CD4-positive, alpha-beta T cell treated with Interleukin-21 for 1 hour (primary cell): ENCODE measurements around the gene SYNE2.
"Not testable (repeated sequence)": the region's sequence is repeated elsewhere in the genome, so short reads cannot be mapped to it uniquely, and the experiment has no call there.

ENCODE experiments used
- DNase-seq: peaks from one replicate; pipeline ENCODE4 v3.0.0-alpha.2; 2020

The SYNE2 gene

DNA sequence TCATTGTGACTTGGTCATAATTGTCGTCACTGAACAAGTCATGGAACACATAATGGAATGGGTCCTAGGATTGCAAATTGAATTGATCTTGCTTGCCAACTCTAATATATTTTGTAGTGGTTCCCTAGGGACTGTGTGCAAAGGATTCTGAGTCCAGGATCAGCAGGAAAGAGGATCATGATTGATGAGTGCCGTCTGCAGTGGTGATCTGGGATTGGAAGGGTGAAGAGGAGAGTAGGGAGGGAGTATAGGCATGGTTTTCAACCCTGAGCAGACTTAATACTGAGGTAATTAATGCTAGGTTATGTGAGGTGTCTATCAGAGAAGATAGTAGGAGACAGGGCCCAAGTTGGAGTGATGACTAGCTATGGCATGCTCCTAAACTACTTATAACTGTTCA is 272.5 kb downstream of the SYNE2 start:
- DNase-seq: no peak

DNA sequence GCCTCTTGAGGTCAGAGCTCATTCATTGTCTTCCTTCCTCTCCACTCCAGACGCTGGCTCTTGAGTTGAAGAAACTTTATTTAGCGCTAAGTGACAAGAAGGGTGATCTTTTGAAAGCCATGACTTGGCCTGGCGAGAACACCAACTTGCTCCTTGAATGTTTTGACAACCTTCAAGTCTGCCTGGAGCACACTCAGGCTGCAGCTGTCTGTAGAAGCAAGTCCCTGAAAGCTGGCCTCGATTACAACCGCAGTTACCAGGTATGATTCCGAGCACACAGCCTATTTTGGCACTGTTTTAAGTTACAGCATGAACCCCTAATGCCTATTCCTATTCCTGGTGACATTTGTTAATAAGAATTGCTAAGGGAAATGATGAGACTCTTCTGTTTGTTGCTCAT is 273.7 kb downstream of the SYNE2 start:
- DNase-seq: no peak

DNA sequence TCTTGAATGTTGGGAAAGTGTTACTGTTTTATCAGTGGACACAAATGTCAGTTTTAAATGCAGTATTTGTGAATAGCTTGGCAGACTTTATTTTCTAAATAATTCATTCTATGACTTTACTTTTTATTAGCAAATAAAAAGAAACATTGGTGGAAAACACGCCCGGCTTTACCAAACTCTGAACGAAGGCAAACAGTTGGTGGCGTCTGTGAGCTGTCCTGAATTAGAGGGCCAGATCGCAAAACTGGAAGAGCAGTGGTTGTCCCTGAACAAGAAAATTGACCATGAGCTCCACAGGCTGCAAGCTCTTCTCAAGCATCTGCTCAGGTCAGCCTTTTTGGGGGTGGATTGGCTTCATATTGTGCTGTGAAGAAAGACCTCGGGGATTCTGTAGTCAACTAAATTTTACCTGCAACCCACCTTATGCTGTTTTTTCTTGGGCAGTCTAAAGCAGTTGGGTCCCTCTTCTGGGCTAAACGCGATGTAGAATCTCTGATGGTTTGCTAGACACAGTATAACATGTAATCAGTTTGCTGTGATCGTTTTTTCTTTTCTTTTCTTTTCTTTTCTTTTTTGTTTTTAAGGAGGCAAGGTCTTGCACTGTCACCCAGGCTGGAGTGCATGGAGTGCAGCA is 285.0 kb downstream of the SYNE2 start:
- DNase-seq: no peak

DNA sequence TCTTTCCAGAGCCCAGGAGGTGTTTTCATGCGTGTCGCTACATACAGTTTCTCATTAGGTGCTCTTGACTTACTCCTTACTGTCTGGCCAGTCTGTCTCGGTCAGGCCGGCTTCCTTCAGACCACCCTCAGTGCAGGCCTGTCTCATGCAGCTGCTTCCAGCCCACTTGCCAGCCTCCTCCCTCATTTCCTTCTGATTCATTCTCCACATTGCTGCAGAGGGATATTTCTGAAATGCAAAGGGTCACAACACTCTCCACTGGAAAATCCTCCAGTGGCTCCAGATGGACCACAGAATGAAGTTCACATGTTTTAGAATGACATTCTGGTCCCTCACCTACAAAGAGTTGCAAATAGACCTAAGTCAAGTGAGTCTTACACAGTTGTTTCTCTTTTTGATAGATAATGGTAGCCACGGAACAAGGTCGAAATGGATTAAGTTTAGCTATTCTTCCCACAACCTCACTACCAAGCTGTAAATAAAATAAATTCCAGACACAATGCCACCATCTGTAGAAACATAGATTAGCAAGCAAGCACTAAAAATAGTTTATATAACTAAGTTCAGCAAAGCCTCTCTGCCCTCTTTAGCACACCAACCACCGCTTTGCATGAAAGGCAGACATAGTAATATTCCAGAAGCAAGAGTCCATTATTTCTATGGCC is 294.5 kb downstream of the SYNE2 start:
- DNase-seq: no peak

DNA sequence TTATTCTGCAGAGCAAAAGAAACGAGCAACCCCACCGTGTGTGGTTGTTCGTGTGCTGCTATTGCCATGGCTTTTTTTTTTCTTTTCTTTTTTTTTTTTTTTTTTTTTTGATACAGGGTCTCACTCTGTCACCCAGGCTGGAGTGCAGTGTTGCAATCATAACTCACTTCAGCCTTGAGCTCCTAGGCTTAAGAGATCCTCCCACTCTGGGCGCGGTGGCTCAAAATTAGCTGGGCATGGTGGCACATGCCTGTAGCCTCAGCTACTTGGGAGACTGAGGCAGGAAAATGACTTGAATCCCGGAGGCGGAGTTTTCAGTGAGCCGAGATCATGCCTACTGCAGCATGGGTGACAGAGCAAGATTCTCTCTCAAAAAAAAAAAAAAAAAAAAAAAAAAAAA is 297.1 kb downstream of the SYNE2 start:
- DNase-seq: no peak

DNA sequence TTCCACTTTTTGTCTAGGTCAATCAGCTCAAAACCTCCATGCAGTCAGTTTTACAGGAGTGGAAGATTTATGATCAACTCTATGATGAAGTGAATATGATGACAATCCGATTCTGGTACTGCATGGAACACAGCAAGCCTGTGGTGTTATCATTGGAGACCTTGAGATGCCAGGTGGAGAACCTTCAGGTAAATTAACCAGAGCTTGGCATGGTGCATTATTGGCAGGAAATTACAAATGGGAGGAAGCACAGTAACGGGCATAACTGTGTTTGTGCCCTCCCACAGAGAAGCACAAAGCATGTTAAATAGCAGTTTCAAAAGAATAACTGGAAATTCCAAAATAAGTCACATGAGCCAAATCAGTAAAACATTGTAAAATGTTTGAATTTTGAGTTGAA is 305.8 kb downstream of the SYNE2 start:
- DNase-seq: no peak

DNA sequence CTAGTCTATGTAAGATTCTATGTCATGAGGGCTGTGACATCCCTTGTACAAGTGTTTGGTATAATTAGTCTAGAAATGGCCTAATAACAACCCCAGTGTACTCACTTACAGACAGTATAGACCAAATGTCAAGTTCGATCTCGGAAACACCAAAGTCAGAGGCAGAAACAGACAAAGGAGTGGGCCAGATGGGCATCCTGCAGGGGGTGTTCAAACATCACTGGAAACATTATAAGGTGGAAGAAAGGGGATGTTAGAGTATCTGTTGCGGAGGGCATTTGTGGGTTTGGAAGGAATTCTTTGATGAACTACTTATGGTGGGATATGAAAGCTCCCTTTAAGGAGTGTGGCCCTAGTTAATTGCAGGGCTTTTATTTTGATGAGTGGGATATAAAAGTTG is 306.8 kb downstream of the SYNE2 start:
- no peak for DNase-seq

DNA sequence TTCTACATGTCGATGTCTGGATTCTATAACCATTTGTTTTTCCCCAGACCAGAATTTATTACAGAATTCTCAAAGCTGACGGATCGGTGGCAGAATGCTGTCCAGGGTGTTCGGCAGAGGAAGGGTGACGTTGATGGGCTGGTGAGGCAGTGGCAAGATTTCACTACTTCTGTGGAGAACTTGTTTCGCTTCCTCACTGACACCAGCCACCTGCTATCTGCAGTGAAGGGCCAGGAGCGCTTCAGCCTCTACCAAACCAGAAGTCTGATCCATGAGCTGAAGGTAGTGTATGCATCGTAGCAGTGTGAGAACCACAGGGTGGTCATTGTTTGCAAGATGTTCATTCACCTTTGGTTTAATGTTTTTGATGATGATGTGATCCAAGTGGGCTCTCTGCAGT is 317.4 kb downstream of the SYNE2 start:
- no peak for DNase-seq

DNA sequence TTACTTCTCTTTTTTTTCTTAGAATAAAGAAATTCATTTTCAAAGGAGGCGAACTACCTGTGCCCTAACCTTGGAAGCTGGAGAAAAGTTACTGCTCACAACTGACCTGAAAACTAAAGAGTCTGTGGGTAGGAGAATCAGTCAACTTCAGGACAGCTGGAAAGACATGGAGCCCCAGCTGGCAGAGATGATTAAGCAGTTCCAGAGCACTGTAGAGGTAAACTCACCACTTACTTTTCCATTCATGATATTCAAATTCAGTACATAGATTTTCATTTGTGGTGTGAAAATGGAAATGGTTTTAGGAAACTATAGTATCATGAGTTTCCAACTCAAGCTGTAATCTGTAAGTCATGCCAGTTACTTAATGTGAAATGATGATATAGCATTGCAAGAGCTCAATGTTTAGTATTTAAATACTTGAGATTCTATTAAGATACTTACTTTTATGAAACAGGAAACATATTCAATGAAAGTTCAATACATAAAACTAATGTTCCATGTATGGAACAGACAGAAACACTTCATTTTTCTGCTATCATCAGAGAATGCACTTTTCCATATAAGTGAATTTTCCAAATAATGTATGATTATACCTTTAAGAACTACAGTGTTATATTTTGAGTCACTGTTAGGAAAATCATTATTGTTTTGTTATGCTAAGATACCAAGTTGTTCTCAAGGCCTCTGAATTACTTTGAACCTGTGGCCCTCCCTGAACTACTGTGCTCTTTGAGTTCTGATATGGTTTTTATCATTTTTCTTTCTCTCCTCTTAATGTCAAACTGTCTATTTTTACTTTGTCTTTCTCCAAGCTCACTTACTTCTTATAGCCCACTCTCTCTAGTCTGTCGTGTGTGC is 322.3 kb downstream of the SYNE2 start:
- no peak for DNase-seq

DNA sequence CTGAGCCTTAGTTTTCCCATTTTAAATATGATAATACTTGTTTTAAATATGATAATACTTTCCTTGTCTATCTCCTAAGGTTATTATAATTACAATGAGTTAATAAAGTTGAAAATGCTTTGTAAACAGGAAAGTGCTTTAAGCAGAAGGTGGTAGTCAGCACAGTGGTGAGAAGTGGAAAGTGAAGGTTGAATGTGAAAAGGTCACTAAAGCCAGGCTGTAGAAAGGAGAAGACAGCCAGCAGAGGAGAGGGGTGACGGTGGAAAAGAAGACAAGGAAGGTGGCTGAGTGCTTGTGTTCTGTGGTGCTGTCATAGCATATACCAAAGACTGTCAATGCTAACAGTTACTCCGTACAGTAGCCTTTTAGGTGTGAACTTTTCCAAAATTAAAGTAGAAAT is 323.5 kb downstream of the SYNE2 start:
- no peak for DNase-seq

DNA sequence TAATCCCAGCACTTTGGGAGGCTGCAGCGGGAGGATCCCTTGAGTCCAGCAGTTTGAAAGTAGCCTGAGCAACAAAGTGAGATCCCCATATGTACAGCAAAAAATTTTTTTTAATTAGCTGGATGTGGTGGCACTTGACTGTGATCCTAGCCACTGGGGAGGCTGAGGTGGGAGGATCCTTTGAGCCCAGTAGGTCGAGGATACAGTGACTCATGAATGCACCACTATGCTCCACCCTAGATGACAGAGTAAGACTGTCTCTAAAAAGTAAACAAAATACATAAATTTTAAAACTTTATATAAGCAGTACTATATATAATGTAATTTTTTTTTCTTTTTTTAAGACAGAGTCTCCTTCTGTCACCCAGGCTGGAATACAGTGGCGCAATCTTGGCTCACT is 326.0 kb downstream of the SYNE2 start:
- no peak for DNase-seq

DNA sequence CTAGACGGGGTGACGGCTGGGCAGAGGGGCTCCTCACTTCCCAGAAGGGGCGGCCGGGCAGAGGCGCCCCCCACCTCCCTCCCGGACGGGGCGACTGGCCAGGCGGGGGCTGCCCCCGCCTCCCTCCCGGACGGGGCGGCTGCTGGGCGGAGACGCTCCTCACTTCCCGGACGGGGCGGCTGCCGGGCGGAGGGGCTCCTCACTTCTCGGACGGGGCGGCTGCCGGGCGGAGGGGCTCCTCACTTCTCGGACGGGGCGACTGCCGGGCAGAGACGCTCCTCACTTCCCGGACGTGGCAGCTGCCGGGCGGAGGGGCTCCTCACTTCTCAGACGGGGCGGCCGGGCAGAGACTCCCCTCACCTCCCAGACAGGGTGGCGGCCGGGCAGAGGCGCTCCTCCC is 330.1 kb downstream of the SYNE2 start:
- not testable (repeated sequence) for DNase-seq

DNA sequence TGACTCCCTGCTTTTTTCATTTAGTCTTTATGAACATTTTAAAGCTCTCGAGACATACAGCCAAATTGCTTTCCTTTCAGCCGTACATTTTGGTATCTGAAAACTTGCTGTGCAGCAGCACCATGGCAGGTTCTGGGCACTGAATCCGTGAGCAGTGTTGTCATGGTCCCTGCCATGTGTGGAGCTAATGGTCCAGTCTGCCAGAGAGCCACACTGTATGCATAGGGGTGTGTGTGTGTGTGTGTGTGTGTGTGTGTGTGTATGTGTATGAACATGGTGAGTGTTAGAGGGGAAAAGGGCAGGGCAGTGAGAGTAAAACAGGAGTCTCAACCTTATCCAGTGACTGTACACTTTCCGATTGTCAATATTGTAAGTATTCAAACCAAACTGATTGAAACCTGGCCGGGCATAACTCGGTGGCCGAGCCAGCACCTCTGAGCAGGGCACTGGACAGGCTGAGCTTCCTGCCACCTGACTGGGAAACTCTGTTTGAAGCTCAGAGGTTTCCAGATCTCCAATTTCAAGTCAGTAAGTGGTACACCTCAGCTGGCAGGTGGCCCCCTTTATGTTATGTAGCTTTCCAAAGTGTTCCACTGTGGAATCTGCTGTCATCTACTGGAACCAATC is 331.4 kb downstream of the SYNE2 start:
- no peak for DNase-seq

DNA sequence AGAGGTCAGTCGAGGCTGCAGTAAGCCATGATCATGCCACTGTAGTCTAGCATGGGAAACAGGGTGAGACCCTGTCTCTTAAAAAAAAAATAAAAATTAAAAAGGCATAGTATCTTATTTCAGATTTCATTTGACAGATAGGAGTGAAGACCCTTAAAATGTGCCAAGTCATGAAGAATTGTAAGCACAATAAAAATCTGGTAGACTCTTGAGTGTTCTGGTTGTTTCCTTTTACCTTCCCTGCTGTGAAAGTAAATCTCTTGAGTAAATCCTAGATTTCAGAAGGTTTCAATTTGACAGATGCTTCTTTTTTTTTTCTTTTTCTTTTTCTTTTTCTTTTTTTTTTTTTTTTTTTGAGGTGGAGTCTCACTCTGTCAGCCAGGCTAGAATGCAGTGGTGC is 332.4 kb downstream of the SYNE2 start:
- no peak for DNase-seq

DNA sequence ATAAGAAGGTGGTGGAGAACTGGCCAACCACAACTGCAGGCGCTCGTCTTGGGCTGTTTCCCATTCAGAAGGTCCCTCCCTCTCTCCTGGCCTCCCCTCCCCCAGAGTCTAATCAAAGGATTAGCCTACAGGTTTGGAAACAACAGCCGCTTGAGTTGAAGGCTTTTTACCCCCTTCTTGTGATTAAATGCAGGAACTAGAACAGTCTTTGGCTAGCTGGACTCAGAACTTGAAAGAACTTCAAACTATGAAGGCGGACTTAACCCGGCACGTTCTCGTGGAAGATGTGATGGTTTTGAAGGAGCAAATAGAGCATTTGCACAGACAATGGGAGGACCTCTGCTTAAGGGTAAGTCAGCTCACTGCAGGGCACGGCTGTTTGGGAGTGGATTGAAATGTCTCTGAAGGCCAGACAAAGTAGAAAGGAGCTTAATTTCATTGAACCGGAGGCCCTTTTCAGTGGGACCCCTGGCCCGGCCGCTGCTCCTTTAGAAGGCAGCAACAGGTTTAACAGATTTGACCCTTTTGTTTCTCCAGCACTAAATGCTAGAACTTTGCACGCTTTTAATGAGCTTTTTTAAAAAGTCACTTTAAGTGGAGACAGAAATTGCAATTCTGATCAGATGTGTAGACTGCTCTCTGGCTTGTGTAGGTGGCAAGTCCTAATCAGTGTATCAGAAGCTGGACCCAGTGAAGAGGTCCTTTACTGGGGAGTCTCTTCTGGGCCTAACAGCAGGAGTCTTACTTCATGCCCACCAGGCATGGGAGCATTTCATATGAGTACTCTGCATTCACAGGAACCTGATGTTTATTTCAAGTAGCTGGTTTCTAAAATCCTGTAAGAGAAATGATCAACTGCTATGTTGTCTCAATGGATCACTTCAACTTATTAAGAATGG is 333.7 kb downstream of the SYNE2 start:
- no peak for DNase-seq

DNA sequence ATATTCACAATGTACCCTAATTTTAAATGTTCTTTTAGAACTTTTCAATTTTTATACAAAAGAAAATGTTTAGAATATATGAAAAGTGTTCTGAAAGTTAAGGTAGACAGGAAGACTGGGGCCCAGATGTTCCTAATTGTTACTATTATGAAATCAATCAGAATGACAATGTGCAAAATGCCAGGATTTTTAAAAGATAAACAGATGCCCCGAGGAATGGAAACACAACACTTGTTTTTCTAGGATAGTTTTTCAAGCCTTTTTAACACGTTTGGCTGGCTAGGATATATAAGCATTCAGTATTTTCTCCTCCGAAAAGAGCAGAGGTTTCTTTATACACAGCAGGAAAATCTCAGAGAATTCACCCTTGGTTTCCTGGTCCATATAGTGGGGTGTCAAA is 334.5 kb downstream of the SYNE2 start:
- no peak for DNase-seq

DNA sequence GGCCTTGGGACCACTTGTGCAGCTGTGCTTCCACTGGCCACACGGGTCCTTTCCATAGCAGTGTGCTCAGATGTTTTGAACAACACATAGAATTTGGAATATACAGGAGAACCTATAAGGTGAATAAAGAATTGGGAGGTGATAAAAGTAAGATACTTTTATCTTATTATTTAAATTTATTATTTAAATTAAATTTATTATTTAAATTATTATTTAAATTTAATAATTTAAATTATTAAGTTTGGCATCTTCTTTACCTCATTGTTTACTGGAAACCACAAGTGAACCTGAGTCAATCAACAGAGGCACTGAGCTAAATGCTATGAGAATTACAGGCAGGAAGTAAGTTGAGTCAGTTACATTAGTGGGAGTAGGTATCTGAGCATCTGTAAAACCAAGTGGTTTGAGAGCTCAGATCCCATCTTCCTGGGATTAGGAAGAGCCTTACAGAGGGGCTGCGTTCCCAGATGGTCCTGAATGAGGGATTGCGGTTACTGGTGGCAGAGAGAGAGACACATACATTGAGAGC is 338.2 kb downstream of the SYNE2 start:
- no peak for DNase-seq

DNA sequence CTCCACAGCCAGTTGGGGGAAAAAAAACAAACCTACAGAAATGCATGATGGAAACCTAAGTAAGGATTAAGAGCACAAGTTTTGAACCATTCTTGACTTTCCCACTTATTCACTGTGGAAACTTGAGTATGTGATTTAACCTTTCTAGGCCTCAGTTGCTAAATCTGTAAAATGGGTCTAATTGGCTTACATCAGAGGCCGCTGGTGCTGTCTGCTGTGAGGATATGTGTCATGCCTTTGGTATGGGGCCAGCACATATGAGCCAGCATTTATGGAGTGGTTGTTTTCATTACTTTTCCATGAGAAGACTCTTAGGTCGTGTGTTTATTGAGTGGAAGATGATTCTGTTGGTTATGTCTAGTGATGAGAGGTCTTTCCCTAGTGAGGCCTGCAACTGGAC is 339.0 kb downstream of the SYNE2 start:
- no peak for DNase-seq

DNA sequence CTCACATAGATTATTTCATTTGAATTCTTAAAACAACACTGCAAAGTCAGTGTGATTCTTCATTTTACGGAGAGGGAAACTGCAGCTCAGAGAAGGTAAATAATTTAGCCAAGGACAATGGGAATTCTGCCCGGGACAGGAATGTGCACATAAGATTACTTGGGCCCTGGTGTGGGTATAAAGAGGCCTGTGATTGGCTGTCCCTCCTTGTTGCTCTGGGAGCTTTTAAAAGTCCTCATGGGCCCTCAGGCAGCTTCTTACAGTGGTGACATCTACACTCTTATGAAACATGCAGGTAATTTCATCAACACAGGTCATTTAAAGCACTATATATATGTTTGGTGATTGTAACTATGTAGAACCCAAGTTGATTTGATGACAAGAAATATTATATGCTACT is 341.0 kb downstream of the SYNE2 start:
- DNase-seq: no peak

DNA sequence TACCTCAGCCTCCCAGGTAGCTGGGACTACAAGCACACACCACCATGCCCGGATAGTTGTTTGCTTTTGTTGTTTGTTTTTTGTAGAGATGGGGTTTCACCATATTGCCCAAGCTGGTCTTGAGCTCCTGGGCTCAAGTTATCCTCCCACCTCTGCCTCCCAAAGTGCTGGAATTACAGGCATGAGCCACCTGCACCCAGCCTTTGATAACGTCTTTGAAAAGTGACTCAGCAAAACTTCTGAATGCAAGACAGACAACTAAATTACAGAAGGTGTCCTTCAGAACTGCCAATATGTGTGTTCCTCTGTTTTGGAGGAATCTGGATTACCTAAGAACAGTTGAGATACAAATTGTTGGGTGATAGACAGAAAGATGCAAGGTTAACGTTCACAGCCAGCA is 341.6 kb downstream of the SYNE2 start:
- no peak for DNase-seq

DNA sequence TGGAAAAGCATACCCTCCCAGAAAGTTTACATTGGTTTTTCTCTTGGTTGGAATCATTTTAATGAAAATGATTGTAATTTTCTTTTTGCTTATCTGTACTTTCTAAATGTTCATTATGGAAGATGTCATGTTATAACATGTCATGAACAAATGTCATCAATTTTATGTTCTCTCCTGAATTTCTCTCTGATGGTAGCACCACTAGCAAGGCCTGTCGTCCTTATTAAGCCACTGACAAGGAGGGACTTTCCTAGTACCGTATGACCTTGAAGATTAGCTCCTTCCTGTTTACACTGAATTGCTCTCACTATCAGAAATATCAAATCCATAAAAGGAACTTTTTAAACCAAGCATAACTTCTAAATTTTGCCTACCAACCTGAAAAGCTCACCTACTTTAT is 342.4 kb downstream of the SYNE2 start:
- peak; percentile 51 for DNase-seq

DNA sequence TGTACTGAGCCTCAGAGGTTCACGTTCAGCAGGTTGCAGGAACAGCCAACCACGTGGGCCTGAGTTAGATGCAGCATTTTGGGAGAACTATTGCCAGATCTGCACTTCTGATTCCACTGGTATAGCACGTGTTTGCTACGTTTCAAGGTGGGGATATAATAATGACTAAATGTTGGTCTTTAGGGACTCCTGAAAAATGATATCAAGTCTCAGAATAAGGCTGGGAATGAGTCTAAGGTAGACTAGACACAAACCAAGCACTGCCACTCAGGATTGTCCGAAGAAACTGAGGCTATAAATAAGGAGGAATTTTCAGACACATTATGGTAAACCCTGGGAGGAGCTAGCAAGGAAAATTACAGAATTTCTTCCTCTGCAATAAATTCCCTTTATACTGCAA is 343.3 kb downstream of the SYNE2 start:
- no peak for DNase-seq
